Measurements from ENCODE around the gene DYNLT1.

DNA sequence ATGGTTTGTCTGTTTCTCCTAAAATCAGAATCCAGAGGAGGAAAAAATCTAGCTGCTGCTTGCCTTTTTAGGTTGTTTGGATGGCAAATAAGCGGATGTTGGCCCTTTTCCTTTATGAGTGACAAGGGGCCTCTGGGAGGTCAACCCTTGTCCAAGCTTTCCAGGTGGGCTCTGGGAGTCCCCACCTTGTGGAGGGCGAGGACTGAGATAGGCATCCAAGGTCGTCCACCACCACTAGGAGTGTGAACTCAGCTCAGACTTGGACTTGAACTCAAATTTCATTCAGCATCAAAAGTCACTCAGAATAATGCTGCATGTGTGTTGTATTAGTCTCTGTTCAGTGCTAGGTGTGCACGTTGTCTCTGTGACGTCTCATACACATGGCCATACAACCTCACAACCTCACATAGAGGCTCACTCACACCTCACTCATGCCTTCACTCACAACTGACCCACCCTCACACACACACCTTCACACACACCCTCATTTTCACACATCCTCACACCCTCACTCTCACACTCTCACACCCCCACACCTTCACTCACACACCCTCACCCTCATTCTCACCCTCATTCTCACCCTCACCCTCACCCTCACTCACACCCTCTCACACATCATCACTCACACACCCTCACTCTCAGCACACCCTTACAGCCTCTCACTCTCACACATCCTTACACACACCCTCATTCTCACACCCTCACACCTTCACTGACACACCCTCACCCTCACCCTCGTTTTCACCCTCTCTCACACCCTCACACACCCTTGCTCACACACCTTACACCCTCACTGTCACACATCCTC, 18.0 kb downstream of the DYNLT1 start:
- no peak for TF ChIP-seq POLR2A (IDR thresholded peaks at IDR 0.05)
- no peak for TF ChIP-seq CTCF (IDR thresholded peaks at IDR 0.05)

Measured in testis (tissue), 2 donors.